Measurements from ENCODE around the gene COBLL1. TPM values are rescaled to one million over a fixed set of nuclear protein-coding genes. Genes with fewer than 3 reads are reported as not detected.

Gene COBLL1
- total and polyA plus RNA-seq, 3 experiments from 2014 or later = not detected

DNA sequence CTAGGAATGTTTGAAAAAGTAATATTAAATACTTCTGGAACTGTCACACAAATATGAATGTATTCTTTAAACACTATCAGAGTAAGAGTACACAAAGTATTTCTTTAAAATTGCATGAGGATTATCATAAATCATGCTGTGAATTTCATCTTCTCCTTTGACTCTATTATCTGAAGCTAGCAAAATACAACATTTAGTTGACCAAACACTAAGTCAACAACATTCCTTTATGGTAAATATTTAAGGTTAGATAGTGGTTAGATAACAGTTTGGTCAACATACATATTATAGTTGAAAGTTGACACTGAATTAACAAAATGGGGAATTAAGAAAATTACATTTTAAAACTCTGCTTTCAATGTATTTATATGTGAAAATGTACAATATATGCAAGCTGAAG, 148.2 kb downstream of the COBLL1 start:
- Histone ChIP-seq H3K27me3 (ENCODE audit: insufficient read depth, low read length, poor library complexity, severe bottlenecking) (no peaks in the 10 kb centered on the region), H3K9me3 (ENCODE audit: low read length) (no peaks in the 10 kb centered on the region), H3K4me1 (ENCODE audit: insufficient read depth, low read length) (no peaks in the 10 kb centered on the region), H3K4me3 (ENCODE audit: low read length) (no peak overlapping the region), H3K27ac (ENCODE audit: low read depth, low read length) (no peak overlapping the region), H3K36me3 (ENCODE audit: insufficient read depth, low read length) (no peaks in the 10 kb centered on the region)
- no peak for DNase-seq
- H3K27me3 Mint-ChIP-seq = no peaks in the 10 kb centered on the region
- H3K4me1 Mint-ChIP-seq = no peaks in the 10 kb centered on the region
- no peak overlapping the region for H3K27ac Mint-ChIP-seq
- H3K36me3 Mint-ChIP-seq = no peaks in the 10 kb centered on the region
- no peak overlapping the region for H3K4me3 Mint-ChIP-seq
- POLR2A ChIA-PET = no interaction called here
- peaks cover 2 to 16% (median 3%) of the 10 kb centered on the region in 5 donors for H3K9me3 Mint-ChIP-seq
- CTCF ChIA-PET = no interaction called here

- H3K9me3 Mint-ChIP-seq = peaks cover 2 to 16% (median 3%) of the 10 kb centered on the region in 5 donors
- Histone ChIP-seq H3K27ac (ENCODE audit: low read depth, low read length) (no peak overlapping the region), H3K36me3 (ENCODE audit: insufficient read depth, low read length) (no peaks in the 10 kb centered on the region), H3K4me3 (ENCODE audit: low read length) (no peak overlapping the region), H3K27me3 (ENCODE audit: insufficient read depth, low read length, poor library complexity, severe bottlenecking) (no peaks in the 10 kb centered on the region), H3K4me1 (ENCODE audit: insufficient read depth, low read length) (no peaks in the 10 kb centered on the region), H3K9me3 (ENCODE audit: low read length) (no peaks in the 10 kb centered on the region)
- DNase-seq = no peak
- no peak overlapping the region for H3K4me3 Mint-ChIP-seq
- no peak overlapping the region for H3K27ac Mint-ChIP-seq
- POLR2A ChIA-PET = no interaction called here
- no peaks in the 10 kb centered on the region for H3K36me3 Mint-ChIP-seq
- H3K27me3 Mint-ChIP-seq = no peaks in the 10 kb centered on the region
- H3K4me1 Mint-ChIP-seq = no peaks in the 10 kb centered on the region
- CTCF ChIA-PET = no interaction called here
These were observed 148.7 kb downstream of the COBLL1 start for GRCh38 chr2:164692958-164693357.

- H3K27me3 ChIP-seq (ENCODE audit: insufficient read depth, low read length, poor library complexity, severe bottlenecking) = no peaks in the 10 kb centered on the region
- H3K27ac Mint-ChIP-seq = no peak overlapping the region
- peaks cover 0 to 14% (median 3%) of the 10 kb centered on the region in 5 donors for H3K9me3 Mint-ChIP-seq
- ChIA-PET CTCF (no interaction called here), POLR2A (no interaction called here)
- no peaks in the 10 kb centered on the region for H3K4me1 ChIP-seq (ENCODE audit: insufficient read depth, low read length)
- H3K36me3 ChIP-seq (ENCODE audit: insufficient read depth, low read length) = no peaks in the 10 kb centered on the region
- H3K27me3 Mint-ChIP-seq = no peaks in the 10 kb centered on the region
- H3K4me3 ChIP-seq (ENCODE audit: low read length) = no peak overlapping the region
- no peak overlapping the region for H3K4me3 Mint-ChIP-seq
- no peaks in the 10 kb centered on the region for H3K36me3 Mint-ChIP-seq
- DNase-seq = no peak
- no peaks in the 10 kb centered on the region for H3K9me3 ChIP-seq (ENCODE audit: low read length)
- no peaks in the 10 kb centered on the region for H3K4me1 Mint-ChIP-seq
- no peak overlapping the region for H3K27ac ChIP-seq (ENCODE audit: low read depth, low read length)
These were observed 149.5 kb downstream of the COBLL1 start for GRCh38 chr2:164692114-164692513.

- Mint-ChIP-seq H3K27ac (no peak overlapping the region), H3K36me3 (no peaks in the 10 kb centered on the region), H3K4me1 (no peaks in the 10 kb centered on the region), H3K4me3 (no peak overlapping the region), H3K9me3 (peaks cover 0 to 8% (median 3%) of the 10 kb centered on the region in 5 donors), H3K27me3 (no peaks in the 10 kb centered on the region)
- POLR2A ChIA-PET = no interaction called here
- Histone ChIP-seq H3K27me3 (ENCODE audit: insufficient read depth, low read length, poor library complexity, severe bottlenecking) (no peaks in the 10 kb centered on the region), H3K36me3 (ENCODE audit: insufficient read depth, low read length) (no peaks in the 10 kb centered on the region), H3K4me3 (ENCODE audit: low read length) (no peak overlapping the region), H3K27ac (ENCODE audit: low read depth, low read length) (no peak overlapping the region), H3K9me3 (ENCODE audit: low read length) (no peaks in the 10 kb centered on the region), H3K4me1 (ENCODE audit: insufficient read depth, low read length) (no peaks in the 10 kb centered on the region)
- no peak for DNase-seq
- CTCF ChIA-PET = no interaction called here
These were observed 150.2 kb downstream of the COBLL1 start for GRCh38 chr2:164691346-164691887.

DNA sequence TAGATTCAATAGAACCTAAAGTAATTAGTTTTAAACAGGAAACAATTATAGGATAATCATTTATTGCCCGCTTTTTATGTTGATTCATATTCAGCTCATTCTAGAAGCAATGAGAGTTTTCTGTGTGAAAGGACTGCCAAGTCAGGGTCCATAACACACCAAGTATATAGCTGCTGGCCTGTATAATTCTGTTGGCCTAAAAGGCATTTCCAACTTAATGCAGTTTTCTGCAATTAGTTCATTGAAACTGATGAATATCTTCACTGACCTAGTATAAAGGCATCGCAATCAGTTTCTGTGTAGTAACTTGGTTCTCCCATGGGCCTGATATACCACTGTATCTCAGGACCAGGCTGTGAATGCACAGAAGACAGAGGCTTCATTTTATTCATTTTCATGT, 151.3 kb downstream of the COBLL1 start:
- Mint-ChIP-seq H3K27ac (no peak overlapping the region), H3K27me3 (no peaks in the 10 kb centered on the region), H3K4me3 (no peak overlapping the region), H3K36me3 (no peaks in the 10 kb centered on the region), H3K4me1 (no peaks in the 10 kb centered on the region), H3K9me3 (peaks cover 0 to 8% (median 3%) of the 10 kb centered on the region in 5 donors)
- ChIA-PET POLR2A (no interaction called here), CTCF (no interaction called here)
- H3K9me3 ChIP-seq (ENCODE audit: low read length) = no peaks in the 10 kb centered on the region
- H3K4me1 ChIP-seq (ENCODE audit: insufficient read depth, low read length) = no peaks in the 10 kb centered on the region
- H3K4me3 ChIP-seq (ENCODE audit: low read length) = no peak overlapping the region
- H3K27me3 ChIP-seq (ENCODE audit: insufficient read depth, low read length, poor library complexity, severe bottlenecking) = no peaks in the 10 kb centered on the region
- no peak overlapping the region for H3K27ac ChIP-seq (ENCODE audit: low read depth, low read length)
- no peak for DNase-seq
- H3K36me3 ChIP-seq (ENCODE audit: insufficient read depth, low read length) = no peaks in the 10 kb centered on the region

- Mint-ChIP-seq H3K4me1 (no peaks in the 10 kb centered on the region), H3K27ac (no peak overlapping the region), H3K9me3 (peaks cover 0 to 12% (median 2%) of the 10 kb centered on the region in 5 donors), H3K4me3 (no peak overlapping the region), H3K27me3 (no peaks in the 10 kb centered on the region), H3K36me3 (no peaks in the 10 kb centered on the region)
- Histone ChIP-seq H3K4me1 (ENCODE audit: insufficient read depth, low read length) (no peaks in the 10 kb centered on the region), H3K36me3 (ENCODE audit: insufficient read depth, low read length) (no peaks in the 10 kb centered on the region), H3K9me3 (ENCODE audit: low read length) (no peaks in the 10 kb centered on the region), H3K27me3 (ENCODE audit: insufficient read depth, low read length, poor library complexity, severe bottlenecking) (no peaks in the 10 kb centered on the region), H3K27ac (ENCODE audit: low read depth, low read length) (no peak overlapping the region), H3K4me3 (ENCODE audit: low read length) (no peak overlapping the region)
- no peak for DNase-seq
- ChIA-PET CTCF (no interaction called here), POLR2A (no interaction called here)
These were observed 152.7 kb downstream of the COBLL1 start for GRCh38 chr2:164688896-164689419.

DNA sequence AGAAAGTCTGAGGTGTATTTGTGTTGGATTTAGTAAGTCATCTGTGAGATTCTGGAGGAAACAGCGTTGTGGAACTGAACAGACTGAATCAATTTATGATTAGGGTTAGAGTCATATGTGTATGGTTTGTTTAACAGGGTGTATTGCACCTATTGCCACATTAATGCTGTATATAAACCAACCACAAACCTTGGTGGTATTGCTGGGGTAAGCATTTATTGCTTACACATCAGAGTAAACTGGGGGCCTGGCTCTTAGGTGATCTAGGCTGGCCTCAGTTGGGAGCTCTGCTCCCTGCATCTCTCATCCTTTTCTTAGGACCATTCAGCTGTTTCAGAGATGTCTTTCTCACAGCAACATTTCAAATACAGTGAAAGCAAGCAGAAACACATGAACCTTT, 160.6 kb downstream of the COBLL1 start:
- H3K9me3 Mint-ChIP-seq = peaks cover 0 to 18% (median 4%) of the 10 kb centered on the region in 5 donors
- POLR2A ChIA-PET = no interaction called here

GRCh38 chr2:164678631-164679149, 162.9 kb downstream of the COBLL1 start:
- H3K36me3 Mint-ChIP-seq = no peaks in the 10 kb centered on the region
- Histone ChIP-seq H3K27ac (ENCODE audit: low read depth, low read length) (no peak overlapping the region), H3K27me3 (ENCODE audit: insufficient read depth, low read length, poor library complexity, severe bottlenecking) (no peaks in the 10 kb centered on the region), H3K36me3 (ENCODE audit: insufficient read depth, low read length) (no peaks in the 10 kb centered on the region), H3K4me1 (ENCODE audit: insufficient read depth, low read length) (no peaks in the 10 kb centered on the region), H3K9me3 (ENCODE audit: low read length) (no peaks in the 10 kb centered on the region), H3K4me3 (ENCODE audit: low read length) (no peak overlapping the region)
- POLR2A ChIA-PET = no interaction called here
- CTCF ChIA-PET = no interaction called here
- H3K27me3 Mint-ChIP-seq = no peaks in the 10 kb centered on the region
- H3K27ac Mint-ChIP-seq = peak overlapping the region in 1 of 8 donors; percentile 60
- no peaks in the 10 kb centered on the region for H3K4me1 Mint-ChIP-seq
- peaks cover 0 to 14% (median 4%) of the 10 kb centered on the region in 5 donors for H3K9me3 Mint-ChIP-seq
- DNase-seq = no peak
- no peak overlapping the region for H3K4me3 Mint-ChIP-seq

More for the DNA sequence above, 160.6 kb downstream of the COBLL1 start:
- no peak overlapping the region for H3K4me3 Mint-ChIP-seq
- H3K4me1 ChIP-seq (ENCODE audit: insufficient read depth, low read length) = no peaks in the 10 kb centered on the region
- no peaks in the 10 kb centered on the region for H3K27me3 ChIP-seq (ENCODE audit: insufficient read depth, low read length, poor library complexity, severe bottlenecking)
- no peaks in the 10 kb centered on the region for H3K9me3 ChIP-seq (ENCODE audit: low read length)
- CTCF ChIA-PET = no interaction called here
- H3K27ac ChIP-seq (ENCODE audit: low read depth, low read length) = no peak overlapping the region
- no peaks in the 10 kb centered on the region for H3K36me3 ChIP-seq (ENCODE audit: insufficient read depth, low read length)
- no peaks in the 10 kb centered on the region for H3K36me3 Mint-ChIP-seq
- no peaks in the 10 kb centered on the region for H3K4me1 Mint-ChIP-seq
- DNase-seq = no peak
- H3K4me3 ChIP-seq (ENCODE audit: low read length) = no peak overlapping the region
- H3K27me3 Mint-ChIP-seq = no peaks in the 10 kb centered on the region
- no peak overlapping the region for H3K27ac Mint-ChIP-seq

Data from CD8-positive, alpha-beta memory T cell (primary cell).